CD4-positive, alpha-beta T cell treated with Interleukin-17A for 4 hours (primary cell): ENCODE measurements around the gene EDEM1.
"Not testable (repeated sequence)": the region's sequence is repeated elsewhere in the genome, so short reads cannot be mapped to it uniquely, and the experiment has no call there.

ENCODE experiments used
- DNase-seq: peaks from one replicate; pipeline ENCODE4 v3.0.0-alpha.2; 2020; ENCODE audit warnings: mixed read lengths

The EDEM1 gene

DNA sequence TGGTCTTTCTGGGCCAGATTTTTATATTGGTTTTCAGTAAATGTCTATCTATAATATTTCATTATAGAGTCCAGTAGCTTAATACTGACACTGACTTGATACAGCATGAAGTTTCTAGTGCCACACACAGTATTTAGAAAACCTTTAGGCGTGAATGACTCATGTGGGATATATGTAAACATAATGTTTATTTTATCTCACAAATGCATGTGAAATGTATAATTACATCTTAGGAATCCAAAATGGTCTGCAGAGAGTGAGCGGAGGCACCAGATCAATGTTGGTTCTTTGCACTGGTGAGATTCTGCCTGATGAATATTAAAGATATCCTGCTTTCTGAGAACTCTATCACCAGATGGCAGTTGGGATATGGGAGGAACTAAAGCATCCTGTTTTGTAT, 8.5 kb upstream of the EDEM1 start:
- DNase-seq = not testable (repeated sequence)

DNA sequence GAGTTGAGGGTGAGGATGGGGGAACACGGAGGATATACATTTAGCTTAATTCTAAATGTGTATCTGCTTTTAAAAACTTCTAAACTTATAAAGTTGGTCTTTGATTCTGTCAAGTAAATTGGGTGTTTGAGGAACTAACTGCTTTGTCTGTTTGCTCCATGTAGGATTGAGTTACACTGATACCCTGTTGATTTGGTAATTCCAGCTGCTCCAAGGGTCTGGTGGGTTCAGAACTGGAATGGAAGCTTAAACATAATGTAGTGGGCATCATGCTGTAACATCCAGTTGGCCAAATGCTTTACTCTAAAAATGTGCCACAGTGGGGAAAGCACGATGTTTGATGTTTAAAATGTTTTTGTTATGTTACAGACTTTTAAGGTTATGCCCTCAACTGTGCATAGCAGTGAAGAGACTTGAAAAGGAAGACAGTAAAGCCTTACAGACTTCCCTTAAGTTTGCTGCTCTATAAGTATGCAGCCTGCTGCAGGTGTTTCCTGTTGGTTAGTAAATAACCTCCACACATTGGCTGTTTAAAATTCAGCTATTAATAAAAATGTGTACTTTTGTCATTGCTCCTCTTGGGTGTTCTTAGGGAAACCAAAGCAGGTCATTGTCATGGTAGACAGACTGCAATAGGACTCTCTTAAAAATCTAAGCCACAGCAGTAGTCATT, 5.9 kb upstream of the EDEM1 start:
- DNase-seq = no peak

DNA sequence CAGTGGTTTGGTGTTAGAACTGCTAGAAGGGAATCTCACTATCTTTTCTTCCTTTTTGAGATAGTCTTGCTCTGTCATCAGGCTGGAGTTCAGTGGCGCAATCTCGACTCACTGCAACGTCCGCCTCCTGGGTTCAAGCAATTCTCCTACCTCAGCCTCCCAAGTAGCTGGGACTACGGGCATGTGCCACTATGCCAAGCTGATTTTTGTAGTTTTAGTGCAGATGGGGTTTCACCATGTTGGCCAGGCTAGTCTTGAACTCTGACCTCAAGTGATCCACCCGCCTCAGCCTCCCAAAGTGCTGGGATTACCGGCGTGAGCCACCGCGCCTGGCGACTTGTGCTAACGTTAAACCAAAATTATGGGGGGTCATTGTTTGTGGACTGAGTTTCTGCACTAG, 3.8 kb upstream of the EDEM1 start:
- not testable (repeated sequence) for DNase-seq

DNA sequence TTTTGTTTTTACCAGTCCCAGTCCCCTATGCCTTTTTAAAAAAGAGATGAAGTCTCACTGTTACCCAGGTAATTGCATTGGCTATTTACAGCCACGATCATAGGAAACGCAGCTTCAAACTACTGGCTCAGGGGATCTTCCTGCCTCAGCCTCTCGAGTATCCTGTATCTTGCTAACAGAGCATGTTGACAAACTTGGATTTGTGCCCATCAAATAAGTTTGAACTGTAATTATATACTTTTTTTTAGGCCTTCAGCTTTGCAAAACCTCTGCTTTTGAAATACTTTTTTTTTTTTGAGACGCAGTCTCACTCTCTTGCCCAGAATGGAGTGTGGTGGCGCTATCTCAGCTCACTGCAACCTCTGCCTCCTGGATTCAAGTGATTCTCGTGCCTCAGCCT, 3.0 kb upstream of the EDEM1 start:
- no peak for DNase-seq

DNA sequence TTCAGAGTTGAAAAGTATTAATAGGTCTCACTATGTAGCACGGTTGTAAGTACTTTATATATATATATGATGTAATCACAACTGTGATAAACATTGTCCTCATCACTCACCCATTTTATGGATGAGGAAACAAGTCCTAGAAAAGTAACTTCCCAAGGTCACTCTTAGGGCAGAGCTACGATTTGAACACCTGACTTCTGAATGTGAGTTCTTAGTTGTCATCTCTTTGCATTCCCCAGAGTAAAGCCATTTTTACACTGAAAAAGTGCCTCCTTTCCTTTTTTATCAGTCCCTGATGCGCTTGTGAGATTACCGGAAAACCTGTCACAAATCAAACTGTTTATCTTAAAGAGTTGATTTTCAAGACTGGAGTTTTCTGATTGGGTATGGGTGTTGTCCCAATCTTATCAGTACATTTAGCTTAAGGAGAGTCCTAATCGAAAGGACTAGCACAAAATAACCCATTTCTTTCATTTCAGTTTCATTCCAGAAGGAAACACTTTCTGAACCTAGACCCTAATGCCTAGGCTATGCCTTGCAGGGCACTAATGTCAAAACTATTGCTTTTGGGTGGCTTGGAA, 2.3 kb upstream of the EDEM1 start:
- no peak for DNase-seq

DNA sequence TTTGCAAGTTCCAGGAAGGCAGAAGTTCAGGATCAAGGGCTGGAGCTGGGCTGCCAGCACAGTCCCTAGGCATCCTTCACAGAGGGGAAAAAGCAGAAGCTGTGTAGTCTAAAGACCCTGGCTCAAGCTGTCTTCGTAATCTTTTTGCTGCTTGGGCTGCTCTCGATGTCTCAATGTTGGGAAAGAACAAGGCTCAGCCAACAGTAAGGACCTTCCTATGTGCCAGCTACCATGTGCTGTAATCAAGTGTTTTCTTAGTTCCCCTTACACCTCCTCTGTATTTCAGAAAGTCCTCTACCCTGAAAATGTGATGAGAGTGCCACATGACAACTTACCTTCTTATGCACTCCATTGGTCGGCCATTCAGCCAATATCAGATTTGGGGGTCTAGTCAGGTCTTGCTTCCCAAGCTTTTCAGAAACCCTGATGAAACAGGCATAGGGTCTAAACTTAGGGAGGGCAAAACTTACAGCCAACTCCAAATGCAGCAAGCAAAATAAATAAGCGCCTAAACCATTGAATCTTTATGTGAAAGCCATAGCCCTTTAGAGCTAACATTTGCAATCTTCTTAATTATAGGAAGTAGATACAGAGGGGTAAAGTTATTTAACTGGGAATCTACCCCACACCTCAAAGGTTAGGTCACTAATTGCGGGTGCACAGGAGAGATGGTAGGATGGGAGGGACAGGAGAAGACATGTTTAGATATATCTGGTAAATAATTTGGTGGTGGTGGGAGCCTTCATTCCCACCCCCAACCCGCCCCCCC, 1.2 kb upstream of the EDEM1 start:
- no peak for DNase-seq

DNA sequence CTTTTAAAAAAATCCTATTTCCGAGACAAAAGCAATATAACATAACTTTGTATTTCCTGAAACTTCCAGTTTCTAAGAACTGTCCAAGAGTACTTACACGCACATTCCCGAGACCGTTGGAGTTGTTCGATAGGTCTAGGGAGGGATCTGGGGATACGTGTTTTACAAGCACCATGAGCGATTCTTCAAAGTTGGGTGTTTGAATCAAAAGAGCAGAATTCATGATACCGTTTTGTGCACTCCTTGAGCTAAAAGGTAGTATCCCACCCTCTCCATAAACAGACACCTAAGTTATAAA, 700 bp upstream of the EDEM1 start:
- no peak for DNase-seq

DNA sequence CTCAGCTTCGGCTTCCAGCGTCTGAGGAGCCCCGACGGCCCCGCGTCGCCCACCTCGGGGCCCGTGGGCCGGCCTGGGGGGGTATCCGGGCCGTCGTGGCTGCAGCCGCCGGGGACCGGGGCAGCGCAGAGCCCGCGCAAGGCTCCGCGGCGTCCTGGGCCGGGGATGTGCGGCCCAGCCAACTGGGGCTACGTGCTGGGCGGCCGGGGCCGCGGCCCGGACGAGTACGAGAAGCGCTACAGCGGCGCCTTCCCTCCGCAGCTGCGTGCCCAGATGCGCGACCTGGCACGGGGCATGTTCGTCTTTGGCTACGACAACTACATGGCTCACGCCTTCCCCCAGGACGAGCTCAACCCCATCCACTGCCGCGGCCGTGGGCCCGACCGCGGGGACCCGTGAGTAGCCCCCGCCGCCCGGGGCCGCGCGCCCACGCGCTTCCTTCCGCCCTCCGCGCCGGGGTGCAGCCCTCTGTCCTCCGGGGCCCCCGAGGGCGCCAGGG, 462 bp downstream of the EDEM1 start:
- DNase-seq = peak; percentile 60

DNA sequence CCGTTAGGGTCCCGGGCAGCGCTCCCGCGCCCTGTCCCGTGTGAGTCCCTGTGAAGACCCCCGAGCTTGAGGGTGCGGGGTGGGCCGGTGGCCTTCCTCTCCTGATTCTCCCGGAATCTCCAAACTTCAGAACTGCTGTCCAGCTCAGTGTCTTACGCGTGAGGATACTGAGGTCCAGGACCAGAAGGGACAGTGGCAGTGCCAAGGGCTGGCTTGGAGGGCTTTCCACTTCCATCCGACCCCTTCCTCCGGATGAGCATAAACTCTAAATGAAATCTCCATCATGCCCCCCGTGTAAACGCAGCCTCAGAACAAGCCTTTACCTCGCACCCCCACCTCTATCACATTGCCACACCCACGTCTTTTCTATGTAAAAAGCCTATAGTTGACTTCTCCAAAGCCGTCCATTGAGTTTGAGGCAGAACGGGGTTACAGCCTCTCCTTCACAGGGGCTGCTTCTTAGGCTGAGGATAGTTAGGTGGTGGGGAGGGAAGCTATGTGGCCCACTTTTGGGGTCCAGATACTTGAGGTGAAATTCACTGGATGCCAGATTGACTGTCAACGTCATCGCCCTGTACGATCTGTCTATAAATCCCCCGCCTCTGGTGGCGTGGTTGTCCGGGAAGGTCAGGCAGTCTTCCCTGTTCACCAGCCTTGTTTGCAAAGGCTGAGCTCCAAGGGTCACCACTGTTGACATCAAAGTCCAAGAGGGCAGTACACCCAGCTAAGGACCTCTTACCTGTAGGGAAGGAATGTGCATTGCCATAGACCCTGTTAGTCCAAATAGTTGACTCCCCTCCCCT, 1.1 kb downstream of the EDEM1 start:
- peak; percentile 62 for DNase-seq

DNA sequence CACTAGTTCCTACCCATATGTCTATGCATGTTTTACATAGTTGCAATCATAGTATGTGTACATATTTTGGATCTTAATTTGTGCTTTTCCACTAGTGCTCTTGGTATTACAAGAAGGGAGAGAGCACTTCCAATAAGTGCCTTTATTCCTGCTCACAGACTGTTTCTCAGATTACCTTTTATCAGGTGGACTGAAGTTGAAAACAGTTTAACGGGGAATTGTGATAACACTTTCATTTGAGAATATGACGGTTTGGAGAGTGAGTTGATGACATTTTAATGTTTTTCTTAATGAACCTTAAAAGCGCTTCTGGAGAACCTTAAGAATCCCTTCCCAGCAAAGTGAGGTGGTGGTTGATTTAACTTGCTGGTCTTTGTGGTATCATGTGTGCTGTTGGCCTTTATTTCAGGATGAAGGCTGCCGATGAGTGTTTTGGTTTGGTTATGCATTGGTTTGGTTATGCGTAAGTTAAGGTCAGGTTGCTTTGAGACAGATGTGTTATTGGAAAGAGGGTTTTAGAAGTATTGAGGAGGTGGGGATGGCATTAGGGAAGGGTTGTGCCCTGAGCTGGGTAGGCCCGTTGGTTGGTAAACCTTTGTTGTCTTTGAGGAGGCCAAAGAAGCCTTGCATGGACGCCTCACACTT, 2.8 kb downstream of the EDEM1 start:
- no peak for DNase-seq

DNA sequence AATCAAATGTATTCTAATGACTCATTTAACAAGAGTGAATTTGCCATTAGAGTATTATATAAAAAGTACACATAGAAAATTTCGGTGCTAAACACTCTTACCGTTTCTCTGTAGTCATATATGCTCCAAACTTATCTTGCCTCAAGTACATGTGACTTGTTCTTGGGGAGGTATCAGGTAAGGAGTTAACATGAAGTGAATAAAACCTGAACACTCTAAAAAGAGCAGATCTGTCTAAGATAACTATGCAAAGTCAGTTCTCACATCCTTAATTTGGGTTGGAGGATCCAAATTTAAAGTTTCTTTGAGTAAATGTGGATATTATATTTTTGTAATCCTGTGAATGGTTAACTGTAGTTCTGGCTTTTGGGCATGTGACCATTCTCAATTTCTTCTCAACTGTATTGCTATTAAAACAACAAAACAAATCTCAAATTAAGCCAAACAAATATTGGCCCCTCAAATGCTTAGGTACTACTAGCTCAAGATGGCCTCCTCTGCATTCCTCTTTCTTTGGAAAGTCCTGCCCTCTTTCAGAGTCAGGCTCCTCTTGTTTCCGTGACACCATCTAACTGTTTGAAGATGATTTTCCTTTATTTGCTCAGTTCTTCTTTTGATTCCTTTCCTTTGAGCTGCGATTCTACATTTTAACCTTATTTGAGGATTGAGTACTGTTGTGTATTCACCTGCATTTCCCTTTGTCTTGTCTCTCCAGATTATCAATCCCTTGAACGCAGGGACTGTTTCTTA, 4.2 kb downstream of the EDEM1 start:
- no peak for DNase-seq

DNA sequence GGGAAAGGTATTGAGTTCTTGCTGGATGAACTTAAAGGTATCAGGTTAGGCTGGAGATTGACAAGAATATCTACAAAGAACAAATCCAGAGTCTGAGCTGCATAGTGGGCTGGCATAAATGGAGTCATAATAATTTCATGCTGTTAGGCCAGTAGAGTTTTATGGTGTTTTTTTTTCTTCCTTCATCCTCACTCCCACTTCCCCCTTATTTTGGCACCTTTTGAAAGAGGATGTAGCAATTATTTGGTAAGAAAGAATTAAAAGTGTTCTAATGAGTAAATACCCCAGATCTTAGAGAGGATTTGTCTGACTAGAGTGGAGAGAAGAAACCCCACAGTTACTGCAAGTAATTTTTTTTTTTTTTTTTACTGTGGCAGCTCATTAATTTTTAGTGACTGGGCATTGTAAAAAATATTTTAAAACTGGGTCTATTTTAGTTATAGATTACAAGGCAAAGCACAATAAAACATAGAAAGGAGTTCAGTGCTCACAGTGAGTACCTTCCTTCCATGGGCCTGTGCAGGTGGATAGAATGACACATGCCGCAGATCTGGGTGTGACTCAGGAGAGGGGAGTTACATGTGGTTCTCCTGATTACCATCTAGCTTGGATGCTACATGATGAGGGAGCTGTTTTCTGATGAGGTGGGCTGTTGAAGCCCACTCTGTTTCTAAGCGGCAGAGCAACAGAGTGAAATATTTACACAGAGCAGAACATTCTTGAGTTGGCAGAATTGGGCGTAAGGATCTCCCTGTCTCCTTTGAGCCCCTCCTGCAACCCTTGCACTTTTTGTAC, 5.3 kb downstream of the EDEM1 start:
- peak; percentile 43 for DNase-seq

DNA sequence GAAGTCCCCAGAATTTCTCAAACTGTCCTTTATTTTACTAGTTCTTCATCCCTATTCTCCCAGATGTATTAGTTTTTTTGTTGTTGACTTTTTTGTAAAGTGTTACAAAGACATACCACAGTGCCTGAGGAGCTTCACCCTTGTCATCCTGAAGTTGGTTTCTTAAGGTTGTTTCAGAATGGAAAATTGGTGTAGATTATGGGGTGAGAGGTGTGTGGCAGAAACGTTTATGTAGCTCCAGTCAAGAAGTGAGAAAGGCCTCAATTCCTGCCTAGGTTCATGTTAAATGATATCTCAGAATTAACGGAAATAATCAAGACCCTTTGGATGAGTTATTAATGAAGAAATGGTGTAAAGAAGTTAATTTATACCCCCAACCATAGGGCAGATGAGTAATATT, 6.8 kb downstream of the EDEM1 start:
- DNase-seq = no peak

DNA sequence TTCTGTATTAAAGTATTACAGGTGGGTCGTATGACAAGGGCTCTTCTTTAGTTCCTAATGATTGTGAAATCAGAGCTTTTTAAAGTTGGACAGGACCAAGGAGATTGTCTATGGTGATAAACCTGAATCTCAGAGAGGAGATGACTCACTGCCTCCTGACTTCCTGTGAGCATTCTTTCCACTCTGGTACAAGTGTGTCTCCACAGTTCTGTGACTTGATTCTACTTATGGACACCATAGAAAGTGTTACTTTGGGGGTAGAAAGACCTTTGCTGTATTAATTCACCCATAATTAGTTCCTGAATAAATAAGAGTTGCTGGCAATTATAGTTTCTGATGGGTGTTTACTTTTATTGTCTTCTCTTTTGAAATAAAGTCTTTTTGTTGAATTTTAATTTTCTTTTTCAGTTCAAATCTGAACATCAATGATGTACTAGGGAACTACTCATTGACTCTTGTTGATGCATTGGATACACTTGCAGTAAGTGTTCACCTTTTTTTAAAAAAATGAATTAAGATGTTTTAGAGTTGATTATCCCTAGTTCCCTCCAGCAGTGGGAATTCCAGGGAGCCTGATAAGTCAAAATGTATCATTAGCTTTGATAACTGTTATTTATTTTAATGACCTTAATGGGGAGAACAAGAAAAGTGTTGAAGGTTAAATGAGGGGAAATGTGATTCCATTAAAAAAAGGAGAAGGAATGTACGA, 7.4 kb downstream of the EDEM1 start:
- peak; percentile 50 for DNase-seq

DNA sequence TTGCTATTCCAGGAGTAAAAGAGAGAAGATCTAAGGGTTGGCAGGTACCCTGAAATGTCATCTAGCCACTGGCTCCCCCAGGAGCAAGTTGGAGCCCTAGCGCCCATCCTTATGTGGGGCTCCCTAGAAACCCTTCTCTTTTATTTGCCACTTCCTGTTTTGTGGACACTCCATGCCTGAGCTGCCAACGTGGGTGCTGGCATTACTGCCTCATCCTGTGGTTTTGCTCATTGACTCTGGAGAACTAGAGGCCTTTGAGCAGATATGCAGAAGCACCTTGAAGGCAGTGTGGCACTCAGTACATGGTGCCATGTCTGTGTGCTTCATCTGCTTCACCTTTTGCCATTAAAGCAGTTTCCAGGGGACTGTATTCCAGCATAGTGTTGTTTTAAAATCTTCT, 8.1 kb downstream of the EDEM1 start:
- peak; percentile 53 for DNase-seq

DNA sequence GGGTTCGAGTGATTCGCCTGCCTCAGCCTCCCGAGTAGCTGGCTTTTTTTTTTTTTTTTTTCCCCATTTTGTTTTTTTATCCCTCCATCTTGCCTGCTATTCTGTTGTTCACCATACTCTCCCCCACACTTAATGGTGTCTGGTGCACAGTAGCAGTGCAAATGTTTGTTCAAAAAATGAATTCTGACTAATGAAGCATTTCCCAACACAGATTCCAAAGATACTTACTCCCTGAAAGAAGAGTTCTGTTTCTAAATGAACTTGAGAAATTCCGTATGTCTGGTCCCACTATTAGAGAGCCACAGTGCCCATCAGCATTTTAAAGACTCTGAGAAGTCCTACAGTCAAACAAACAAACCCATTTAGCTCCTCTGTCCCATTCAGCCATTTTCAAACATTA, 9.5 kb downstream of the EDEM1 start:
- no peak for DNase-seq

DNA sequence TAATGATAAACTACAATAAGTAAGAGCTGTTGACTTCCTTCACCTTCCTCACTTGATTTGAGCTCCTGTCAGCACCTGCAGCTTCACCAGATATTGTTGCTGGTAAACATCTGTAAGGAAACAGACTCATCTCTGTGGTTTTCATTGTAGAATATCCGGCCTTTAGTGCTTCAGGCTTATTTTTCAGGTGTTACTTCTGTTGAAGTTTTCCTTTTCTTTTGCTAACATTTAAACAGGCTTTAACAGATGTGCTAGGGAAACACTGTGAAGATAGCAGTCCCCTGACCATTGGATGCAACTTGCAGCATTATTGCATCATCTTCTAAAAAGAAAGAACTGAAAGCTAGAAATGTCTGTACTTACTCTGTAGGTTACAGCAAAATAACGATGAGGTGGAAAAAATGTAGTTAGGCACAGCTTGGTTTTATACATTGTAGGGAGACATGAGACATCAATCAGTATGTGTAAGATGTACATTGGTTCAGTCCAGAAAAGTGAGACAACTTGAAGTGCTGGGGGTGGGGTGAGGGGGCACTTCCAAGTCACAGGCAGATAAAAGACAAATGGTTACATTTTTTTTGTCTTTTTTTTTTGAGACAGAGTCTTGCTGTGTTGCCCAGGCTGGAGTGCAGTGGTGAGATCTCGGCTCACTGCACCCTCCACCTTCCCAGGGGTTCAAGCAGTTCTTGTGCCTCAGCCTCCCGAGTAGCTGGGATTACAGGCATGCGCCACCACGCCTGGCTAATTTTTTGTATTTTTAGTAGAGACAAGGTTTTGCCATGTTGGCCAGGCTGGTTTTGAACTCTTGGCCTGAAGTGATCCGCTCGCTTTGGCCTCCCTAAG, 10.2 kb downstream of the EDEM1 start:
- DNase-seq = peak; percentile 57

DNA sequence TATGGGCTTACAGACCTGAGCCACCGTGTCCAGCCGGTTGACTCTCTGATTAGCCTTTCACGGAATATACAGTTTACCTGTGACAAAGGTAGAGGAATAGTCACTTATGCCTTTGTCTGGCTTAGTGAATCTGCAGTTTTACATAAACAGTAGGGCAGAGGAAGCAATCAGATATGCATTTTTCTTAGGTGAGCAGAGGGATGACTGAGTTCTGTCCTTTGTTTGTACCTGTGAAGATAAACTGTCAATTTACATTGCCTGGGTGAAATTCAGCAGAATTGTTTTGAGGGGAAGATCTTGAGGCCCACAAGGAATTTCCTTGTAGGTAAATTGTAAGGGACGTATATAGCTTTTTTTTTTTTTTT, 10.8 kb downstream of the EDEM1 start:
- DNase-seq = no peak

DNA sequence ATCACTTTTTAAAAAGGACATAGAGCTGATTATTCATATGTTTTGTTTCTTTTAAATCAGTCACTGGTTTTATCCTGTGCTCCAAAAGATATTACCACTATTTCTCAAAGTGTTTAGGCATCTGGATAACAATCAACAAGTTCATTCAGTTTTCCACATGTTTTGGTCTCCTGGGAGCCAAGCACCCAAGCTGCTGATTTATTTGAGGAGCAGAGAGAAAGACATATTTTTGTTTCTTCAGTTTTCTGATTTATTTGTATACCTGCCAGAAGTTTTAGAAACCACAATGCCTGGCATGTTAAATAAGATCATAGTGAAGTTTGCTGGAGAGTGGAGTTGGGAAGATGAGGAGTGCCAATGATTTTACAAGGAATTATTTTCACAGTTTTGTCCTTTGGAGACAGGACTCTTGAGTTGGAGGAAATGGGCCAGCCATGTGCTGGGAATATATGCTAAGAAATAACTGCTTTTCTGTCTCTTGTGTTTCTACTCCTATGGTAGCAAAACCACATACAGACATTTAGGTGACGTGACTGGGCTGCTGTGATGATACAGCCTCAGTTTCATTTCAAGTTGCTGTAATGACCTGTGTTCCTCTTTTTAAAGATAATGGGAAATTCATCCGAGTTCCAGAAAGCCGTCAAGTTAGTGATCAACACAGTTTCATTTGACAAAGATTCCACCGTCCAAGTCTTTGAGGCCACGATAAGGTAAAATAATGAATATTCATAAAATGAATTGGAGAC, 11.7 kb downstream of the EDEM1 start:
- DNase-seq = no peak
